Activated naive CD4-positive, alpha-beta T cell treated with anti-CD3 and anti-CD28 coated beads, Interleukin-2, amount 50 U/mL, for 72 hours (primary cell): Measurements from ENCODE around the gene AGPS. TPM values are rescaled to one million over a fixed set of nuclear protein-coding genes. Genes with fewer than 3 reads are reported as not detected.
A peak's percentile ranks its signal among the peaks of the same experiment; 100 is the strongest.
"Not testable (repeated sequence)": the region's sequence is repeated elsewhere in the genome, so short reads cannot be mapped to it uniquely, and the experiment has no call there.

Experiments
- ATAC-seq, 2 donors: fragments of 150-1000 bp; cut with Tn5 transposase; 2 replicates each; pipeline ENCODE4 v1.10.0; 2021; ENCODE audit warnings: mild to moderate bottlenecking in 2 of 2, moderate library complexity in 2 of 2
- DNase-seq, 2 donors: peaks; one replicate each; pipeline ENCODE4 v3.0.0; 2021 to 2022; ENCODE audit warnings: low spot score in 2 of 2
- H3K27ac Mint-ChIP-seq, 2 donors: one replicate each; pipeline ENCODE4 v1.8.0; 2022; ENCODE audit warnings: mild to moderate bottlenecking in 2 of 2, mixed read lengths in 2 of 2
- H3K36me3 Mint-ChIP-seq, 2 donors: one replicate each; pipeline ENCODE4 v1.8.0; 2022; ENCODE audit warnings: mixed read lengths in 2 of 2
- H3K9me3 Mint-ChIP-seq, 2 donors: one replicate each; pipeline ENCODE4 v1.8.0; 2022; ENCODE audit warnings: mixed read lengths in 2 of 2
- total RNA-seq, 2 donors: library from RNA; stranded (reverse); gene quantifications; one replicate each; pipeline ENCODE4 v1.2.3, GENCODE V29; 2022

Gene AGPS
- total RNA-seq, 2 donors from 2014 or later = 46.5 to 53.2 TPM

- no peak for DNase-seq
- H3K36me3 Mint-ChIP-seq = no peaks in the 10 kb centered on the region
- H3K27ac Mint-ChIP-seq = no peak overlapping the region
- H3K9me3 Mint-ChIP-seq = peaks cover 0 to 4% of the 10 kb centered on the region in 2 donors
- ATAC-seq = no peak
Observed at GRCh38 chr2:177543007-177543760, 150.6 kb downstream of the AGPS start.

- Mint-ChIP-seq H3K9me3 (peaks cover 0 to 4% of the 10 kb centered on the region in 2 donors), H3K36me3 (no peaks in the 10 kb centered on the region), H3K27ac (no peak overlapping the region)
- no peak for DNase-seq
- no peak for ATAC-seq
Observed at GRCh38 chr2:177545143-177545542, 152.6 kb downstream of the AGPS start.

- DNase-seq (no peak), ATAC-seq (no peak)
- Mint-ChIP-seq H3K36me3 (no peaks in the 10 kb centered on the region), H3K27ac (peak overlapping the region in 1 of 2 donors; percentile 31), H3K9me3 (peaks cover 0 to 4% of the 10 kb centered on the region in 2 donors)
Observed at GRCh38 chr2:177545981-177546585, 153.5 kb downstream of the AGPS start.

GRCh38 chr2:177547122-177547521 is 154.5 kb downstream of the AGPS start:
- Mint-ChIP-seq H3K36me3 (no peaks in the 10 kb centered on the region), H3K9me3 (peaks cover 0 to 4% of the 10 kb centered on the region in 2 donors), H3K27ac (peak overlapping the region in 1 of 2 donors; percentile 75)
- ATAC-seq (peak; percentile 83 to 98), DNase-seq (no peak)

GRCh38 chr2:177547772-177548171 is 155.2 kb downstream of the AGPS start:
- ATAC-seq (no peak), DNase-seq (no peak)
- Mint-ChIP-seq H3K27ac (no peak overlapping the region), H3K36me3 (peaks cover under 1 to 4% of the 10 kb centered on the region in 2 donors), H3K9me3 (peaks cover 0 to 4% of the 10 kb centered on the region in 2 donors)

- ATAC-seq (no peak), DNase-seq (no peak)
- H3K36me3 Mint-ChIP-seq = peaks cover 6 to 10% of the 10 kb centered on the region in 2 donors
- H3K9me3 Mint-ChIP-seq = peaks cover 0 to 4% of the 10 kb centered on the region in 2 donors
- no peak overlapping the region for H3K27ac Mint-ChIP-seq
Observed at GRCh38 chr2:177548636-177549035, 156.1 kb downstream of the AGPS start.

- H3K9me3 Mint-ChIP-seq = peaks cover 0 to 4% of the 10 kb centered on the region in 2 donors
- H3K27ac Mint-ChIP-seq = no peak overlapping the region
- DNase-seq (no peak), ATAC-seq (no peak)
- peaks cover 6 to 10% of the 10 kb centered on the region in 2 donors for H3K36me3 Mint-ChIP-seq
Observed at GRCh38 chr2:177549171-177549570, 156.6 kb downstream of the AGPS start.

- no peak overlapping the region for H3K27ac Mint-ChIP-seq
Observed at GRCh38 chr2:177550264-177551200, 158.0 kb downstream of the AGPS start.

GRCh38 chr2:177551360-177551759 is 158.8 kb downstream of the AGPS start:
- H3K9me3 Mint-ChIP-seq, ATAC-seq, DNase-seq, H3K27ac Mint-ChIP-seq: not testable (repeated sequence)
- H3K36me3 Mint-ChIP-seq = peaks cover 6 to 10% of the 10 kb centered on the region in 2 donors

More at GRCh38 chr2:177550264-177551200, 158.0 kb downstream of the AGPS start:
- ATAC-seq (no peak), DNase-seq (no peak)
- Mint-ChIP-seq H3K36me3 (peaks cover 6 to 10% of the 10 kb centered on the region in 2 donors), H3K9me3 (peaks cover 0 to 4% of the 10 kb centered on the region in 2 donors)

- ATAC-seq = no peak
- DNase-seq = no peak
- H3K27ac Mint-ChIP-seq = peak overlapping the region; percentile 95 to 100
- H3K36me3 Mint-ChIP-seq = peaks cover 6 to 10% of the 10 kb centered on the region in 2 donors
- no peaks in the 10 kb centered on the region for H3K9me3 Mint-ChIP-seq
Observed at GRCh38 chr2:177551989-177552421, 159.4 kb downstream of the AGPS start.

- DNase-seq (peak; percentile 85 to 93), ATAC-seq (peak; percentile 95 to 98)
- H3K9me3 Mint-ChIP-seq = peaks cover 0 to 3% of the 10 kb centered on the region in 2 donors
- H3K27ac Mint-ChIP-seq = peak overlapping the region; percentile 95 to 100
- H3K36me3 Mint-ChIP-seq = peaks cover 6 to 15% of the 10 kb centered on the region in 2 donors
Observed at GRCh38 chr2:177552422-177553175, 160.0 kb downstream of the AGPS start.

- Mint-ChIP-seq H3K9me3 (peaks cover 0 to 4% of the 10 kb centered on the region in 2 donors), H3K27ac (peak overlapping the region; percentile 95 to 100), H3K36me3 (peaks cover 6 to 16% of the 10 kb centered on the region in 2 donors)
- ATAC-seq = no peak
- DNase-seq = no peak
Observed at GRCh38 chr2:177553176-177553884, 160.8 kb downstream of the AGPS start.

- DNase-seq = no peak
- peaks cover 0 to 4% of the 10 kb centered on the region in 2 donors for H3K9me3 Mint-ChIP-seq
- no peak for ATAC-seq
- peaks cover 6 to 16% of the 10 kb centered on the region in 2 donors for H3K36me3 Mint-ChIP-seq
- H3K27ac Mint-ChIP-seq = no peak overlapping the region
Observed at GRCh38 chr2:177554365-177554764, 161.8 kb downstream of the AGPS start.

GRCh38 chr2:177556153-177556552 is 163.6 kb downstream of the AGPS start:
- ATAC-seq = no peak
- no peak for DNase-seq
- H3K27ac Mint-ChIP-seq = no peak overlapping the region
- H3K36me3 Mint-ChIP-seq = peaks cover 6 to 16% of the 10 kb centered on the region in 2 donors
- peaks cover 0 to 4% of the 10 kb centered on the region in 2 donors for H3K9me3 Mint-ChIP-seq

- peaks cover 5 to 12% of the 10 kb centered on the region in 2 donors for H3K36me3 Mint-ChIP-seq
- no peak overlapping the region for H3K27ac Mint-ChIP-seq
- DNase-seq (no peak), ATAC-seq (no peak)
- peaks cover 0 to 4% of the 10 kb centered on the region in 2 donors for H3K9me3 Mint-ChIP-seq
Observed at GRCh38 chr2:177557794-177558193, 165.2 kb downstream of the AGPS start.
